Spinal cord (tissue), 10 donors: ENCODE data around the gene CRK. TPM values are rescaled to one million over a fixed set of nuclear protein-coding genes. Genes with fewer than 3 reads are reported as not detected.
"Not testable (repeated sequence)": the region's sequence is repeated elsewhere in the genome, so short reads cannot be mapped to it uniquely, and the experiment has no call there.

Experiments
- DNase-seq, 6 donors: peaks; one replicate each; pipeline versions ENCODE4 v3.0.0 to v3.0.0-alpha.2; 2013 to 2015; ENCODE audit warnings: low spot score in 6 of 6, low read depth in 4 of 6
- H3K27ac ChIP-seq: one replicate; pipeline ENCODE4 v1.5.1; 2013; ENCODE audit warnings: low read depth, low read length, control low read depth
- H3K27me3 ChIP-seq: one replicate; pipeline ENCODE4 v1.6.1; 2013; ENCODE audit warnings: low read length; ENCODE audit not compliant: control insufficient read depth, insufficient read depth
- H3K36me3 ChIP-seq: one replicate; pipeline ENCODE4 v1.6.1; 2013; ENCODE audit warnings: low read length; ENCODE audit not compliant: control insufficient read depth, insufficient read depth
- H3K4me1 ChIP-seq: one replicate; pipeline ENCODE4 v1.6.1; 2013; ENCODE audit warnings: low read length; ENCODE audit not compliant: control insufficient read depth, insufficient read depth
- H3K4me3 ChIP-seq: one replicate; pipeline ENCODE4 v1.5.1; 2013; ENCODE audit warnings: low read depth, low read length, control low read depth
- H3K9me3 ChIP-seq: one replicate; pipeline ENCODE4 v1.6.1; 2013; ENCODE audit warnings: low read length; ENCODE audit not compliant: control insufficient read depth, insufficient read depth
- WGBS: methylation state at CpG from one replicate; pipeline ENCODE4 v1.1.5; 2013; ENCODE audit warnings: missing lambda C conversion rate; ENCODE audit not compliant: insufficient coverage; 5-methylcytosine and 5-hydroxymethylcytosine counted together
- polyA plus RNA-seq, 2 donors: library from polyadenylated mRNA; unstranded; fragments of 120-200 nt; gene quantifications; one replicate each; pipeline ENCODE4 v1.2.1, GENCODE V29; 2013; ENCODE audit not compliant: insufficient read length in 2 of 2
- total RNA-seq, 2 donors: library from RNA; depleted of rRNA in 1 of 2; stranded (reverse); fragments of 120-200 nt in 1 of 2; fragments of >200 nt in 1 of 2; gene quantifications; one replicate each; pipeline versions ENCODE4 v1.2.3 to v1.2.4, GENCODE V29; 2013 to 2014
- donor health status: healthy.

CRK gene
- total and polyA plus RNA-seq, 4 donors = 70.2 to 105 (median 80.5) TPM

DNA sequence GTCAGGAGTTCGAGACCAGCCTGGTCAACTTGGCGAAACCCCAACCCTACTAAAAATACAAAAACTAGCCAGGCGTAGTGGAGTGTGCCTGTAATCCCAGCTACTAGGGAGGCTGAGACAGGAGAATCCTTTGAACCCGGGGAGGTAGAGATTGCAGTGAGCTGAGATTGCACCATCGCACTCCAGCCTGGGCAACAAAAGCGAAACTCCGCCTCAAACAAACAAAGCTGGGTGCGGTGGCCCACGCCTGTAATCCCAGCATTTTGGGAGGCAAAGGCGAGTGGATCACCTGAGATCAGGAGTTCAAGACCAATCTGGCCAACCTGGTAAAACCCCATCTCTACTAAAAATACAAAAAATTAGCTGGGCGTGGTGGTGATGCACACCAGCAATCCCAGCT, 2.3 kb downstream of the CRK start:
- not testable (repeated sequence) for H3K27me3 ChIP-seq, DNase-seq, H3K27ac ChIP-seq, H3K4me3 ChIP-seq, H3K9me3 ChIP-seq
- 94% methylated on average over 8 of the region's 11 CpGs for WGBS
- peaks cover 26% of the 10 kb centered on the region for H3K4me1 ChIP-seq
- peaks cover 11% of the 10 kb centered on the region for H3K36me3 ChIP-seq

GRCh38 chr17:1452836-1453235, 3.2 kb downstream of the CRK start:
- no peaks in the 10 kb centered on the region for H3K27me3 ChIP-seq

GRCh38 chr17:1450261-1450660, 5.8 kb downstream of the CRK start:
- not testable (repeated sequence) for H3K9me3 ChIP-seq, H3K27ac ChIP-seq, H3K27me3 ChIP-seq, DNase-seq, H3K4me3 ChIP-seq
- H3K4me1 ChIP-seq = peaks cover 19% of the 10 kb centered on the region
- H3K36me3 ChIP-seq = peaks cover 11% of the 10 kb centered on the region
- WGBS = 100% methylated on average over 4 of the region's 21 CpGs

More at GRCh38 chr17:1452836-1453235, 3.2 kb downstream of the CRK start:
- no peak overlapping the region for H3K27ac ChIP-seq
- H3K4me1 ChIP-seq = peaks cover 26% of the 10 kb centered on the region
- peaks cover 11% of the 10 kb centered on the region for H3K36me3 ChIP-seq
- H3K9me3 ChIP-seq = no peaks in the 10 kb centered on the region
- no peak for DNase-seq
- no peak overlapping the region for H3K4me3 ChIP-seq
- WGBS = no CpG with 5 or more reads among the region's 5 CpGs

DNA sequence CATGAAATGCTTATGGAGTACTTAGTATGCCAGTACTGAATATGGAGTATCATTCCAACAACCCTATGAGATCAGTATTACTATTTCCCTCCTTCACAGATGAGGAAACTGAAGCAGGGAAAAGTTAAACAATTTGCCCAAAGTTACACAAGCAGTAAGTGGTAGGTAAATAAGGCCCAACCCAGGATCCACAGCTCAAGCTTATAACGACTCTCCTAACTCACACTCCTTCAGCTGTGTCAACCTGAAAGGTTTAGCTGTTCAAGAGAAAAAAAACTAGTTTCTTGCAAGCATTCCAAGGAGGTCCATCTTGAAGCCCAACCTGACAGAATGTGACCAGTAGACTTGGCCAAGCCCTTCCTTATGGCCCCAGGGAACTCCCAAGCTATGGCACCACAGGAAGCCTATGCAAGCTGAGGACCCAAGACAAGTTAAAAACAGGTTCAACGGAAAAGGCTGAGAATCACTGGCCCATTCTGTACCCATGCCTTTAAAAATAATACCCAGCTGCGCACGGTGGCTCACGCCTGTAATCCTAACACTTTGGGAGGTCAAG, 6.5 kb downstream of the CRK start:
- no peak for DNase-seq
- Histone ChIP-seq H3K27me3 (no peaks in the 10 kb centered on the region), H3K9me3 (no peaks in the 10 kb centered on the region), H3K4me3 (no peak overlapping the region), H3K4me1 (peaks cover 11% of the 10 kb centered on the region), H3K36me3 (peaks cover 11% of the 10 kb centered on the region), H3K27ac (no peak overlapping the region)
- WGBS = 100% methylated on average over 1 of the region's 5 CpGs

DNA sequence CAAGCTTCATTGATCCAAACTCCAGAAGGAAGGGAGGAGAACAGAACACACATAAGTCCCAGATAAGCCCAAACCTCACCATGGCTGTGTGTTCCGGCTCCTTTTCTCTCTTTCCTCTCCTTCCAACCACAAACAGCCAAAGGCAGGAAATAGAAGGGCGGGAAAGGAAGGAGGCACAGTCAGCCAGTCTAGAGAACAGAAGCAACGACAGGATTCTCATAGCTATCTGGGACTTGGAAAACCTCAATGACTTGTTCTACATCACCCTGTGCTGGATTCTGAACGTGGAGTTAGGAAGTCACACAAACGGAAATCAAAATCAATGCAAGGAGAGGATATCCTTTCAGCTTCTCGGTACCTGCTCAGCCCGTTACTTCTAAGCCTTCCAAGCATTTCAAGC, 9.0 kb downstream of the CRK start:
- H3K4me1 ChIP-seq = no peaks in the 10 kb centered on the region
- no peak overlapping the region for H3K4me3 ChIP-seq
- DNase-seq = no peak
- H3K36me3 ChIP-seq = peaks cover 7% of the 10 kb centered on the region
- WGBS = 90% methylated on average over 5 of the region's 7 CpGs
- no peak overlapping the region for H3K27ac ChIP-seq
- no peaks in the 10 kb centered on the region for H3K27me3 ChIP-seq
- H3K9me3 ChIP-seq = no peaks in the 10 kb centered on the region

GRCh38 chr17:1446201-1446600, 9.8 kb downstream of the CRK start:
- H3K36me3 ChIP-seq = peaks cover 2% of the 10 kb centered on the region
- no peak overlapping the region for H3K4me3 ChIP-seq
- no peak for DNase-seq
- no peak overlapping the region for H3K27ac ChIP-seq
- no peaks in the 10 kb centered on the region for H3K4me1 ChIP-seq
- 94% methylated on average over 10 of the region's 12 CpGs for WGBS
- no peaks in the 10 kb centered on the region for H3K27me3 ChIP-seq
- H3K9me3 ChIP-seq = no peaks in the 10 kb centered on the region

DNA sequence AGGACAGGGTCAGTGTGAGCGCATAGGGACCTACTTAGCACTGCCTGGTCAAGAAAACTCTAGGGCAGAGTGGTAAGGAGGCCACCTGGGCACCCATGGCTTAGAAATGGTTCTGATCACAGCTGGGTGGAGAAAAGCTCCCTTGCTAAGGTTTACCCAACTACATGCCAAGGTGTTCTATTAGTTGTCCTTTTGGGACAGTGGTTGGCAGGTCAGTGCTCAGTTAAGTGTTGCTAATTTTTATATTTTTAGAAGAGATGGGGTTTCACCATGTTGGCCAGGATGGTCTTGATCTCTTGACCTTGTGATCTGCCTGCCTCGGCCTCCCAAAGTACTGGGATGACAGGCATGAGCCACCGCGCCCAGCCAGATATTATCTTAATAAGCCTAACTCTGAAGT, 10.3 kb downstream of the CRK start:
- not testable (repeated sequence) for H3K9me3 ChIP-seq, H3K27ac ChIP-seq, H3K4me1 ChIP-seq, H3K36me3 ChIP-seq, DNase-seq, H3K4me3 ChIP-seq, H3K27me3 ChIP-seq
- 90% methylated on average over 4 of the region's 4 CpGs for WGBS

- 94% methylated on average over 4 of the region's 6 CpGs for WGBS
- not testable (repeated sequence) for H3K4me3 ChIP-seq, H3K4me1 ChIP-seq, H3K27ac ChIP-seq, H3K27me3 ChIP-seq, H3K9me3 ChIP-seq, H3K36me3 ChIP-seq, DNase-seq
Observed at GRCh38 chr17:1442721-1443120, 13.3 kb downstream of the CRK start.

DNA sequence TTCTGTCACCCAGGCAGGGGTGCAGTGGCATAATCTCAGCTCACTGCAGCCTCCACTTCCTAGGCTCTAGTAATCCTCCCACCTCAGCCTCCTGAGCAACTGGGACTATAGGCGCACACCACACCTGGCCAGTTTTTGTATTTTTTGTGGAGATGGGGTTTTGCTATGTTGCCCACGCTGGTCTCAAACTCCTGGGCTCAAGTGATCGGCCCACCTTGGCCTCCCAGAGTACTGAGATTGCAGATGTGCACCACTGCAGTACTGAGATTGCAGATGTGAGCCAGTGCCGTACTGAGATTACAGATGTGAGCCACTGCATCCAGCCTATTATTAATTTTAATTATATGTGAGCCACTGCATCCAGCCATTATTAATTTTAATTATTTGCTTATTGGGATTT, 13.8 kb downstream of the CRK start:
- DNase-seq = no peak
- H3K4me1 ChIP-seq = no peaks in the 10 kb centered on the region
- 100% methylated on average over 1 of the region's 4 CpGs for WGBS
- H3K27me3 ChIP-seq = no peaks in the 10 kb centered on the region
- no peaks in the 10 kb centered on the region for H3K9me3 ChIP-seq
- no peak overlapping the region for H3K27ac ChIP-seq
- peaks cover 7% of the 10 kb centered on the region for H3K36me3 ChIP-seq
- H3K4me3 ChIP-seq = no peak overlapping the region

DNA sequence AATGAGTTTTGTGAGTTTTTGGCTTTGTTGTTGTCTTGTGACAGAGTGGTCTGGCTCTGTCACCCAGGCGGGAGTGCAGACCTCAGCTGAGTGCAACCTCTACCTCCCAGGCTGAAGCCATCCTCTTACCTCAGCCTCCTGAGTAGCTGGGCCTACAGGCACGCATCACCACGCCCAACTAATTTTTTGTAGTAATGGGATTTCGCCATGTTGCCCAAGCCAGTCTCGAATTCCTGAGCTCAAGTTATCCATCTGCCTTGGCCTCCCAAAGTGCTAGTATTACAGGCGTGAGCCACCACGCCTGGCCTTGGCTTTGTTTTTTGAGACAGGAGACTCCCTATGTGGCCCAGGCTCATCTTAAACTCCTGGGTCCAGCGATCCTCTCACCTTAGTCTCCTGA, 15.1 kb downstream of the CRK start:
- Histone ChIP-seq H3K36me3 (peaks cover 13% of the 10 kb centered on the region), H3K27ac (no peak overlapping the region), H3K4me3 (no peak overlapping the region), H3K27me3 (no peaks in the 10 kb centered on the region), H3K4me1 (no peaks in the 10 kb centered on the region), H3K9me3 (no peaks in the 10 kb centered on the region)
- no peak for DNase-seq
- WGBS = 100% methylated on average over 6 of the region's 8 CpGs
